ENCODE data around the gene PUSL1. TPM values are rescaled to one million over a fixed set of nuclear protein-coding genes. Genes with fewer than 3 reads are reported as not detected.

Gene PUSL1, protein sequence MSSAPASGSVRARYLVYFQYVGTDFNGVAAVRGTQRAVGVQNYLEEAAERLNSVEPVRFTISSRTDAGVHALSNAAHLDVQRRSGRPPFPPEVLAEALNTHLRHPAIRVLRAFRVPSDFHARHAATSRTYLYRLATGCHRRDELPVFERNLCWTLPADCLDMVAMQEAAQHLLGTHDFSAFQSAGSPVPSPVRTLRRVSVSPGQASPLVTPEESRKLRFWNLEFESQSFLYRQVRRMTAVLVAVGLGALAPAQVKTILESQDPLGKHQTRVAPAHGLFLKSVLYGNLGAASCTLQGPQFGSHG
- 9.6 and 9.9 TPM in 2 replicates for total RNA-seq

GRCh38 chr1:1307923-1308755 lies at the start of gene PUSL1, which contains the start of gene ACAP3:
Gene PUSL1 (plus strand): TSS chr1:1308597. CDS start chr1:1308644, 47 bp downstream.
Gene ACAP3 (minus strand): TSS chr1:1307930. CDS start chr1:1307815, 115 bp downstream.

GRCh38 chr1:1273512-1274298 lies 34.7 kb upstream of the PUSL1 start, which contains the start of gene UBE2J2:
Gene UBE2J2 (minus strand): TSS chr1:1273854. CDS start chr1:1267992, 5,862 bp downstream.

GRCh38 chr1:1324524-1325287 lies 16.3 kb downstream of the PUSL1 start, which contains the start of the genes CPTP and INTS11:
Gene CPTP (plus strand): TSS chr1:1324802. CDS start chr1:1326911, 2,109 bp downstream.
Gene INTS11 (minus strand): TSS chr1:1324660. CDS start chr1:1324608, 52 bp downstream.

GRCh38 chr1:1331068-1331965 lies 22.9 kb downstream of the PUSL1 start, which contains the start of gene TAS1R3:
Gene TAS1R3 (plus strand): TSS chr1:1331280. CDS start chr1:1331346, 66 bp downstream.

GRCh38 chr1:1349256-1350012 lies 41.0 kb downstream of the PUSL1 start, which contains the start of gene DVL1:
Gene DVL1 (minus strand): TSS chr1:1349418. CDS start chr1:1349065, 353 bp downstream.

DNA sequence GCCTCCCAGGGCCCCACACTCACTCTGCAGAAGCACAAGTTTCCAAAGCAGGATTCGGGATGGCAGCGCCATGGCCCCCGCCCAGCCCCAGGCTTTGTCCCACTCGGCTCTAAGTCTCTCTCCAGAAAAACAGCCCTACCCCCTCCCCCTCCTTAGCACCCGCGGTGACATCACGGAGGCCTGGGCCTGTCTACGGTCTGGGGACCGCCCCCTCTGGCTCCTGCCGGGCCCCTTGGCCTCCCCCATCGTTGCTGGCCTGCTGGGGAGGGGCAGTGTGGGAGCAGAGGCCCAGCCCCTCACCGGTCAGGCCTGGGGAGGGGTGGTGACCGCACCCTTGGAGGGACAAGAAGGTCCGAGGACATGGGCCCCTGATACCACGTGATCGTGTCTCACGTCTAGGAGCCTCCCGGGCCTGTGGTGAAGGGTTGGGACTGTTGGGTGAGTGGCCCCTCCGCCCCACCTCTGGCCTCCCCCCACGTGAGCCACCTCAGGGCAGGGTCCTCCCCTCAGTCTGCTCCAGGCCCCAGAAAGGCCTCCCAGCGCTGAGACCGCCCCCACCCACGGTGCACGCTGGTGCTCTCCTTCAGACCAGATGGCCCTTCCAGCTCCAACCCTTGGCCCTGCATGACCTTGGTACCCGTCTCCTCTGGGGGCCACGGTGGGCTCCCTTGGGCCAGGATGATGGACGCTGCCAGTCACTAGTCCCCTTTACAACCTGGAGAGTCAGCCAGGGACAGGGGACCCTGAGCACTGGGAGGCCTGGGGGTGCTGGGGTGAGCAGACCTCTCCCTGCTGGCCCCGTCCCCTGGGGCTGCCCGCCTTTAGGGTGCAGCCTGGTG lies 50.3 kb downstream of the PUSL1 start, which contains the start of gene MXRA8:
TSS of gene MXRA8 (minus strand) at position 123 of the 839 bp plus-strand sequence. CDS start at position 72, 51 bp downstream.

Other genes starting within 250 kb of the PUSL1 start
- gene RNF223, start 234.3 kb upstream of the PUSL1 start, total RNA-seq: under 0.01 TPM in 1 of 2 replicates, not detected in the other
- 2.1 and 3.2 TPM in 2 replicates for gene C1orf159, start 192.5 kb upstream of the PUSL1 start, total RNA-seq
- gene TTLL10, start 134.7 kb upstream of the PUSL1 start, total RNA-seq: not detected in 2 replicates
- gene TNFRSF18, start 102.0 kb upstream of the PUSL1 start, total RNA-seq: 0.34 and 0.79 TPM in 2 replicates
- gene TNFRSF4, start 94.4 kb upstream of the PUSL1 start, total RNA-seq: under 0.01 TPM in 1 of 2 replicates, not detected in the other
- 136 and 144 TPM in 2 replicates for gene SDF4, start 76.6 kb upstream of the PUSL1 start, total RNA-seq
- 10.1 and 14.0 TPM in 2 replicates for gene B3GALT6, start 76.4 kb upstream of the PUSL1 start, total RNA-seq
- 2.1 and 2.8 TPM in 2 replicates for gene C1QTNF12, start 61.9 kb upstream of the PUSL1 start, total RNA-seq
- 23.4 and 30.9 TPM in 2 replicates for gene UBE2J2, start 34.7 kb upstream of the PUSL1 start, total RNA-seq
- 1.2 and 1.3 TPM in 2 replicates for gene SCNN1D, start 28.2 kb upstream of the PUSL1 start, total RNA-seq
- 66.0 and 87.7 TPM in 2 replicates for gene ACAP3, start 667 bp upstream of the PUSL1 start, total RNA-seq
- gene INTS11, start 16.1 kb downstream of the PUSL1 start, total RNA-seq: 56.0 and 74.6 TPM in 2 replicates
- gene CPTP, start 16.2 kb downstream of the PUSL1 start, total RNA-seq: 4.1 and 6.8 TPM in 2 replicates
- gene TAS1R3, start 22.7 kb downstream of the PUSL1 start, total RNA-seq: 0.16 and 0.17 TPM in 2 replicates
- 67.0 and 107 TPM in 2 replicates for gene DVL1, start 40.8 kb downstream of the PUSL1 start, total RNA-seq
- gene MXRA8, start 50.0 kb downstream of the PUSL1 start, total RNA-seq: 273 and 326 TPM in 2 replicates
- 53.0 and 102 TPM in 2 replicates for gene AURKAIP1, start 66.6 kb downstream of the PUSL1 start, total RNA-seq
- gene CCNL2, start 90.7 kb downstream of the PUSL1 start, total RNA-seq: 115 and 141 TPM in 2 replicates
- 86.0 and 91.9 TPM in 2 replicates for gene MRPL20, start 98.7 kb downstream of the PUSL1 start, total RNA-seq
- 1.1 and 1.9 TPM in 2 replicates for gene ANKRD65, start 112.7 kb downstream of the PUSL1 start, total RNA-seq
- gene VWA1, start 127.1 kb downstream of the PUSL1 start, total RNA-seq: 3.4 and 3.9 TPM in 2 replicates
- gene ATAD3C, start 141.1 kb downstream of the PUSL1 start, total RNA-seq: under 0.01 TPM in 1 of 2 replicates, not detected in the other
- 11.7 and 19.3 TPM in 2 replicates for gene ATAD3B, start 163.2 kb downstream of the PUSL1 start, total RNA-seq
- gene ATAD3A, start 203.6 kb downstream of the PUSL1 start, total RNA-seq: 17.4 and 19.5 TPM in 2 replicates
- gene TMEM240, start 232.0 kb downstream of the PUSL1 start, total RNA-seq: 3.7 and 5.4 TPM in 2 replicates

Data from bronchial smooth muscle cell (primary cell).